H7 (cell line): ENCODE results near the gene DUSP8. TPM values are rescaled to one million over a fixed set of nuclear protein-coding genes. Genes with fewer than 3 reads are reported as not detected.
A peak's percentile ranks its signal among the peaks of the same experiment; 100 is the strongest.
"Not testable (repeated sequence)": the region's sequence is repeated elsewhere in the genome, so short reads cannot be mapped to it uniquely, and the experiment has no call there.

Experiments
- DNase-seq: peaks from one replicate; pipeline ENCODE4 v3.0.0; 2012
- H3K27me3 ChIP-seq: 2 replicates; pipeline ENCODE4 v1.6.0; 2011; ENCODE audit warnings: mild to moderate bottlenecking, low read length; ENCODE audit not compliant: control insufficient read depth, insufficient read depth
- H3K36me3 ChIP-seq: replicated peaks from 2 replicates; pipeline ENCODE4 v1.5.1; 2011; ENCODE audit warnings: low read length; ENCODE audit not compliant: control insufficient read depth, insufficient read depth
- H3K4me3 ChIP-seq: 2 replicates; pipeline ENCODE4 v1.5.1; 2011; ENCODE audit warnings: low read depth, mild to moderate bottlenecking, control low read depth, low read length, moderate library complexity; ENCODE audit not compliant: insufficient read depth
- total RNA-seq: library from RNA; depleted of rRNA; stranded (reverse); fragments of >200 nt; shearing (Covaris generic); gene quantifications from 2 replicates; pipeline ENCODE4 v1.2.3, GENCODE V29; 2014; rRNA removed

The DUSP8 gene
- total RNA-seq, result 1.7 and 2.7 TPM in 2 replicates

GRCh38 chr11:1572197-1573076 lies at the start of gene DUSP8:
TSS of gene DUSP8 (minus strand) at chr11:1572271. CDS start at chr11:1565826, 6,445 bp downstream.
- H3K27me3 ChIP-seq, result peaks cover 43% of the 10 kb centered on the region
- DNase-seq, result peak; percentile 98
- H3K36me3 ChIP-seq, result no peaks in the 10 kb centered on the region
- H3K4me3 ChIP-seq, result peak within 1 kb of the TSS; percentile 46

- H3K36me3 ChIP-seq, result no peaks in the 10 kb centered on the region
- no peaks in the 10 kb centered on the region for H3K27me3 ChIP-seq
- no peak for DNase-seq
- no peak overlapping the region for H3K4me3 ChIP-seq
These were observed 47.4 kb upstream of the DUSP8 start for GRCh38 chr11:1619449-1619848.

DNA sequence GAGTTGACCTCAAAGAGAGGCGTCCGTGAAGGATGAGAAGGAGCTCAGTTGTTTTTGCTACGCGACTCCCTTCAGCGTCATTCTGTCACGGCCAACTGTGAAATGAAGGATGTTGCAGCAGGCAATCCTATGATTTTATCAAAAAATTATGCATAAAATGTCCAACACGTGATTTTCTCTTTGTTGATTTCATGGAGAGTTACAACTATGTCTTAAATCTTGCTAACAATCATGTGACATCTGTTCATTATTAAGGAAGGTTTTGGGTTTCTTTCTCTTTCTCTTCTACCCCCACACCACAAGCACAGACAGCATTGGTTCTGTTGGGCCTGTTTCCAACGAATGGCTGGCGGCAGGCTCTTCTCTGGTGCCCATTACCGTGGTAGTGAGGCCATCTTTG lies 46.2 kb upstream of the DUSP8 start:
- no peak for DNase-seq
- Histone ChIP-seq H3K36me3 (no peaks in the 10 kb centered on the region), H3K27me3 (no peaks in the 10 kb centered on the region), H3K4me3 (no peak overlapping the region)

GRCh38 chr11:1608363-1608762 lies 36.3 kb upstream of the DUSP8 start, which contains the start of gene KRTAP5-3:
TSS of gene KRTAP5-3 (minus strand) at chr11:1608463. CDS start at chr11:1608385, 78 bp downstream.
- no peaks in the 10 kb centered on the region for H3K36me3 ChIP-seq
- no peaks in the 10 kb centered on the region; the same call in 1 of the 2 replicates for H3K27me3 ChIP-seq
- no peak within 1 kb of the TSS for H3K4me3 ChIP-seq
- DNase-seq, result no peak

GRCh38 chr11:1607901-1608300 lies 35.8 kb upstream of the DUSP8 start:
- H3K36me3 ChIP-seq, H3K4me3 ChIP-seq, H3K27me3 ChIP-seq, DNase-seq: not testable (repeated sequence)

- not testable (repeated sequence) for H3K4me3 ChIP-seq, H3K27me3 ChIP-seq, H3K36me3 ChIP-seq
- peak; percentile 67 for DNase-seq
These were observed 35.2 kb upstream of the DUSP8 start for GRCh38 chr11:1607156-1607845.

GRCh38 chr11:1605923-1606322 lies 33.9 kb upstream of the DUSP8 start:
- not testable (repeated sequence) for DNase-seq

DNA sequence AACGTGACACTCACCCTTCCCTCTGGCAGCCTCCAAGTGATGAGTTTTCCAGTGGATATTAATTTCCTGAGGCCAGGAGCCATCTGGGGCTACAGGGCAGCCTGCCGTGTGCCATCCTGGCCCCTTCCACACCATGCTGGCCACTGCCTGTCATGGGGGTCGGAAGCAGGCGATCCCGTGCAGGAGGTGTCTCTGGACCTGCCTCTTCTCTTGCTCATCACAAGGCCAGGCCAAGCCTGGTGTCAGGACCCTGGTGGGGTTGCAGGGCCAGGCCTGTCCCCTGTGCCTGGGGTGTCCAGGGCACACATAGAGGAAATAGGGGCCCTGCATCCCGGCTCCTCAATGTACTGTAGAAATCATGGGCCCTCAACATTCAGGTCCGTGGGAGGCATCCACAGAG lies 32.6 kb upstream of the DUSP8 start:
- Histone ChIP-seq H3K4me3 (no peak overlapping the region), H3K36me3 (no peaks in the 10 kb centered on the region), H3K27me3 (no peaks in the 10 kb centered on the region; the same call in 1 of the 2 replicates)
- no peak for DNase-seq

More at GRCh38 chr11:1605923-1606322, 33.9 kb upstream of the DUSP8 start:
- not testable (repeated sequence) for H3K4me3 ChIP-seq, H3K27me3 ChIP-seq, H3K36me3 ChIP-seq

DNA sequence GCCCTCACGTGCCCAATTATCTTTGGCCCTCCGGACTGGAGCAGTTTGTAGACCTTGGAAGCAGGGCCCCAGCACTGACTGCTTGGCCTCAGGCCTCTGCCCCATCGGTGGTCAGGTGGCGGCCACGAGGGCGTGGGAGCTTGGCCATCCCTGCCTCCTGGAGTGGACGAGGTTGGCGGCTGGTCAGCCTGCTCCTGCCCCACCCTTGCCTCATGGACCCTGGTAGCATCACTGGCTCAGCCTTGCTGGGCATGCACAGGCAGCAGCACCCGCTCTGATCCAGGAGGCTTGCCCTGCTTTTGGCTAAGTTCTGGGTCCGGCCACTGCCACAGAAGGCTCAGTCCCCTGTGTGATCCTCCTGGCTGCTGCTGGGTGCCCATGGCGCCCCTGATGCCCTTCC lies 32.1 kb upstream of the DUSP8 start:
- H3K36me3 ChIP-seq, result no peaks in the 10 kb centered on the region
- no peak overlapping the region for H3K4me3 ChIP-seq
- no peaks in the 10 kb centered on the region; the same call in 1 of the 2 replicates for H3K27me3 ChIP-seq
- peak; percentile 33 for DNase-seq

GRCh38 chr11:1603629-1604028 lies 31.6 kb upstream of the DUSP8 start:
- DNase-seq, result no peak
- H3K36me3 ChIP-seq, result no peaks in the 10 kb centered on the region
- H3K27me3 ChIP-seq, result no peaks in the 10 kb centered on the region; the same call in 1 of the 2 replicates
- no peak overlapping the region for H3K4me3 ChIP-seq

DNA sequence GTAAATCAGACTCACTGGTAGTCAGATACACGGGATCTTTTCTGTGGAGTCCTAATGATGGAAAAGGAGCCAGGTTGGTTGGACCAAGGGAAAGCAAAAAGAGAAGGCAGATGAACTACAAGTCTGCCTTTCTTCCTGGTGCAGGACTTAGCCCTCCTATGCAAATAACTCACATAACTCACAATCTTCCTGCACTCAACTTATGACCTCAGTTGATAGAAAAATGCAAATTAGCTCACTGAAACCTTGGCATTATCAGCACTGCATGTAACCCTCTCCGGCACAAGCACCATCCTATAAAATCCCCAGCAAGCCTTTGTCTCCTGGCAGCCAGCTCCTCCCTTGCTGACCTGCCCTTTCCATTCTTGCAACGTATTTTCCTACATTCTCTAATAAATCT lies 29.6 kb upstream of the DUSP8 start:
- not testable (repeated sequence) for H3K4me3 ChIP-seq, H3K27me3 ChIP-seq, DNase-seq, H3K36me3 ChIP-seq

DNA sequence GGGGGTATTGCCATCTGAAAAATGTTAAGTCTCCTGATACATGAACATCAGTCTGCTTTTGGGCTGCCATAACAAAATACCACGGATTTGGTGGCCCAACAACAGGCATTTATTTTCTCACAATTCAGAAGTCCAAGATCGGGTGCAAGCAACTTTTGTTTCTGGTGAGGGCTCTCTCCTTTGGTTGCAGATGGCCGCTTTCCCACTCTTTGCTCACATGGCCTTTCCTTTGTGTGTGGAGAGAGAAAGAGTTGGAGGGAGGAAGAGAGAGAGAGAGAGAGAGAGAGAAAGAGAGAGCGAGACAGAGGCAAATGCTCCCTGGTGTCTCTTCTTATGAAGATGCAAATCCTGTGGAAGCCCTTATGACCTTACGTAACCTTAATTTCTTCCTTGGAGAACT lies 28.6 kb upstream of the DUSP8 start:
- Histone ChIP-seq H3K4me3 (no peak overlapping the region), H3K27me3 (peaks cover 3% of the 10 kb centered on the region; the same call in 1 of the 2 replicates), H3K36me3 (no peaks in the 10 kb centered on the region)
- no peak for DNase-seq

DNA sequence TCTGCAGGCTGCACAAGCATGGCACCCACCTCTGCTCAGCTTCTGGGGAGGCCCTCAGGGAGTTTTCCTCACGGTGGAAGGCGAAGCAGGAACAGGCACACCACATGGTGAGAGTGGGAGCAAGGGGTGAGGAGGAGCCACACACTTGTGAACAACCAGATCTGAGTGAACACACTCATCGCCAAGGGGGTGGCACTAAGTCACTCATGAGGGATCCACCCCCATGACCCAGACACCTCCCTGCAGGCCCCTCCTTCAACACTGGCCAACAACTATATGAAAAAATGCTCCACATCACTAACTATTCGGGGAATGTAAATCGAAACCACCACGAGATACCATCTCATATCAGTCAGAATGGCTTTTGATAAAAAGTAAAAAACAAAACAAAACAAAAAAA lies 26.7 kb upstream of the DUSP8 start:
- H3K36me3 ChIP-seq, result no peaks in the 10 kb centered on the region
- no peak overlapping the region for H3K4me3 ChIP-seq
- DNase-seq, result no peak
- H3K27me3 ChIP-seq, result peaks cover 3% of the 10 kb centered on the region; the same call in 1 of the 2 replicates

DNA sequence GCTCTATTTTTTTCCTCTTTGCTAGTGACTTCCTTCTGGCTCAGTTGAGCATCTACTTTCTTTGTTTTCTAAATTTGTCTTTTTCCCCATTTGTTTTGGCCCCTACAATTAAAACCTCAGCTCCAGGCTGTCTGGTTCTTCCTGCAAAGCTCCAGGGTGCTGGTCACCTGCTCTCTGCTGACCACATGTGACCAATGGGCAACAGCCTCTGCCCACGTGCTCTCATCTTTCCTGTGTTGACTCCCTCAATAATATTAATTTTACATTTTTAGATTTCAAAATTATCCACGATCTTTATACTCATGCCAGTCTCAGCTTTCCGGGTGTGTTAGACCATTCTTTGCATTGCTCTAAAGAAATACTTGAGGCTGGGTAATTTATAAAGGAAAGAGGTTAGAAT lies 26.3 kb upstream of the DUSP8 start:
- H3K36me3 ChIP-seq, H3K27me3 ChIP-seq, DNase-seq, H3K4me3 ChIP-seq: not testable (repeated sequence)

DNA sequence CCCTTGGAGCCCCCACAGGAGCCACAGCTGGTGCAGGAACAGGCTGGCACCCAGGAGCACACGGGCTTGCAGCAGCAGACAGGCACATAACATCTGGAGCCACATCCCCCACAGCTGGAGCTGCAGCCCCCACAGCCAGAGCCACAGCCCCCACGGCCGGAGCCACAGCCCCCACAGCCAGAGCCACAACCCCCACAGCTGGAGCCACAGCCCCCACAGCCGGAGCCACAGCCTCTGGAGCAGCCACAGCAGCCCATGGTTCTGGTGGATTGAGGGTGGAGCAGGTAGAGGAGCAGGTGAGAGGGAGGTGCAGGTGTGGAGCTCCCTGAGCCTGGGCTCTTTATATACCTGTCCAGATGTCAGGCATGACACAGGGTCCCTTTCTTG lies 25.9 kb upstream of the DUSP8 start, which contains the start of gene KRTAP5-2:
Gene KRTAP5-2, minus strand, starts transcription at position 301 of the 387 bp plus-strand sequence. Its CDS starts 44 bp downstream, at position 257.
- H3K27me3 ChIP-seq, result peaks cover 3% of the 10 kb centered on the region; the same call in 1 of the 2 replicates

More for the DNA sequence above, 25.9 kb upstream of the DUSP8 start, which contains the start of gene KRTAP5-2:
- Histone ChIP-seq H3K4me3 (no peak within 1 kb of the TSS), H3K36me3 (no peaks in the 10 kb centered on the region)
- no peak for DNase-seq
